HG03432 (cell line): ENCODE results near the gene SMG1.

Source experiments
- ATAC-seq: cut with Tn5 transposase; IDR thresholded peaks from one replicate; pipeline ENCODE4 v1.9.1; 2021; ENCODE audit warnings: mild to moderate bottlenecking, moderate library complexity; ENCODE audit not compliant: unreplicated experiment

SMG1 gene

DNA sequence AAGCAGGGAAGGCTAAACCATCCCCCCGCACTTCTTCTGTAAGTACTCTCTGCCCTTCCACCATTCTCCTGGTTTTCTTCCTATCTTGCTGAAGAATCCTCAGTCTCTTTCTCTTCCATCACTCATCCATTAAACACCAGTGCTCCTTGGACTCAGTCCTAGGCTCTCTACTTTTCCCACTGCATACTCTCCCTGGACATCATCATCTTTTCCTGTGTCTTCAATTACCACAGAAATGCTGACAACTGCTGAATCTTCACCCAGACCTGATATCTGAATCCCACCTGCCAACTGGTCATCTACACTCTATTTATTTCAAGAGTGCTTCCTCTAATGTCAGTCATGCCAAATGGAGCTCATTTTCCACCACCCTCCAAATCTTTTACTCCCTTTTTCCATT lies 71.0 kb downstream of the SMG1 start:
- no peak for ATAC-seq

DNA sequence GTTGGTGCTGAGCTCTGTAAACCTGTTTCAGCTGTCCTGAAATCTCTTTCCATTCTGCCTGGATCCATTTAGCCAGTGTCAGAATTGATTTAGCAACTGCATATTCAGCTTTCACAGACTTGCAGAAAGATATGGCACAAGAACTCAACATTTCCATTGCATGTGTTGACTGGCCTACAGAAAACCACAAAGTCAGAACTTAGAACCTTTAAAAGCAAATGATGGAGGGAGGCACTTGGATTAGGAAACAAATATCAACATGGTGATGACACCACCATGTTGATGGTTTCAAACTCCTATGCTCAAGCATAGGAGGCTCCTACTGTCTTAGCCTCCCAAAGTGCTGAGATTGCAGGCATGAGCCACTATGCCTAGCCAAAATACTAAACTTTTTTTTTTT lies 72.5 kb downstream of the SMG1 start:
- no peak for ATAC-seq

DNA sequence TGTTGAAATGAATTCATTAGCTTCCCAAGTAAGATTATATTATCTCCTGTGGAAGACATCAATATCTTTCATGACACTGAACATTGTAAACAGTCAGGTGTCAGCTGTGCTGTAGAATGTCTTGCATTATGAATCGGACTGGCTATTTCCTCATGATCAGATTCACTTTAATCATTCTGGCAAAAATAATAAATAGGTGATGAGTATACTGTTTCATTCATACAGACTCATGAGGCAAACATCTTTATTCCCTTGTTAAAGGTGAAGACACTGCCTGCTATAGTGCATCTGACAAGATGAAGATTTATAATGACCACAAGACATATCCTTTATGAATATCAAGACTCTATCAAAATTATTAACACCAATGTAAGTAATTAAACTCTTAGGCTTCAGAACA lies 73.6 kb downstream of the SMG1 start:
- no peak for ATAC-seq

DNA sequence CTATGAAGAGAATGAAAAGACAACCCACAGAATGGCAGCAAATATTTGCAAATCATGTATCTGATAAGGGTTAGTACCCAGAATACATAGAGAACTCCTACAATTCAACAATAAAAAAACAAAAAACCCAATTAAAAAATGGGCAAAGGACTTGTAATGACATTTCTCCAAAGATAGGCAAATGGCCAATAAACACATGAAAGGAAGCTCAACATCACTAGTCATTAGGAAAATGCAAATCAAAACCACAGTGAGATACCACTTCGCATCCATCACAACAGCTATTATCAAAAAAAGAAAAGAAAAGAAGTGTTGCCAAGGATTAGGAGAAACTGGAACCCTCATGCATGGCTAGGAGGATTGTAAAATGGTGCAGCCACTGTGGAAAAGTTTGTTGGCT lies 79.8 kb downstream of the SMG1 start:
- ATAC-seq, result no peak

- no peak for ATAC-seq
Observed at GRCh38 chr16:18842565-18842964, 83.6 kb downstream of the SMG1 start.

GRCh38 chr16:18841833-18842525 lies 84.2 kb downstream of the SMG1 start:
- no peak for ATAC-seq

GRCh38 chr16:18839555-18839954 lies 86.7 kb downstream of the SMG1 start:
- ATAC-seq, result no peak

DNA sequence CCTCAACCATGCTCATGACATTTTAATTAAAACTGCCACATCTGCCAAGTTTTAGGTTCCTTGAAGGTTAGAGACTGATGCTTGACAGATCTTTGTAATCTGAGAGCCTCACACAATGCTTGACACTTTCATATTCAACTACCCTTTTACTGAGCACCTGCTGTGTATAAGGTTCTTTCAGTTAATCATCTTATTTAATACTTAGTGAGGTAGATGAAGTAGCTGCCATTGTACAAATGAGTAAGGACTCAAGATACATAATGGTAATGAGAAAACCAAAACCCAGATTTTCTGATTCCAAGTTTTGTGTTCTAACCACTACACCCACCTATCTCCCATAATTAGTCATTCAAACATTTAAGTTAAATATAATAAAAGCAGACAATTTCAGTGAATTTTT lies 89.5 kb downstream of the SMG1 start:
- ATAC-seq, result no peak

DNA sequence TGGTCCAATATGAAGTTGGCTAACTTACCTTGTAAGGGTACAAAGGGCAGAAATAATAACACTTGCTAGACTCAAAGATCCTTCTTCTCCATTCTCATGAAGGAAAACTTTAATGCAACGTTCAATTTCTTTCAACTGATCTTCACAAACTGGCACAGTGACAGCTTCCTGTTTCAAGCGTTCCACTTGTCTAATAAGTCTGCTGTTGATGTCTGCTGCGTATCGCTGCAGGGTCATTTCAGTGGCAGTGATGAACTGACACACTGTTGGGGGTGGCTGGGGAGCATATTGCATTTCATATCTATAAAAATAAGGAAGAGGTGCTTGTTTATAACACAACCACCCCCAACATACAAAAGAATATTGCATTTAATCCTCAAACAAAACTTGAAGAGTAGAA lies 91.3 kb downstream of the SMG1 start:
- ATAC-seq, result no peak

- no peak for ATAC-seq
Observed at GRCh38 chr16:18833707-18834505, 92.3 kb downstream of the SMG1 start.

- ATAC-seq, result no peak
Observed at GRCh38 chr16:18832613-18833012, 93.6 kb downstream of the SMG1 start.

DNA sequence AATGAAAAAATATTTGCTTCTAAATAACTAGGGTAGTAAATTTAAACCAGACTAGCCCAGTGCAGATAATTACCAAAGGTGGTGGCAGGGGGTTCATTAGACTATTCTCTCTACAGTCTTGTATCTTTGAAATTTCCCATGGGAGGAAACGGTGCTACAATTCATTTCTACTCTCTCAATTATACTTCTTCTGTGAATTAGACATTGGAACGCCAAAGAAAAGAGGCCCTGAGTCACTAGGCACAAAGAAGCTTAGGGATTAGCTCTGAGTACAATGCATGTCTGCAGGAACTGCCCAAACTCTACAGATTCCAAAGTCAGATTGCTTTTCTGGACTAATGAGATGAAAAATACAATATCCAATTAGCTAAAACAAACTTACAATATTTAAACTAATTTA lies 94.2 kb downstream of the SMG1 start:
- ATAC-seq, result no peak

DNA sequence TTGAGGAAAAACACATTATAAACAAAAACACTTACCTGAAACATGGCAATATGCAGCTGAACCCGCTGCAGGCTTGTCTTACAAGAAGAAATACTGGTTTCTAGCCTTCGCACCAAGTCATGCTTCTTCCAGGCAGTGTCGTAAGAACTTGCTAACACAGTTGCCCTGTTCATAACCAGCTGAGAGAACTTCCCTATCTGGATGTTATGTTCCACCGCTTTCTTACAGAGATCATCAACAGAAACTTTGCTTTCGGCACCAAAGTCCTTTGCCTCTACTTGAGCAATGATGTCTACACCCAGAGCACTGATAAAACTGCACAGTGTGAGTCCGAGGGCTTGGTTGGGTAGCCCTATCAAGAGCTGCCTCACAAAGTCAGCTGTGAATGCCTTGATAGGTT lies 97.0 kb downstream of the SMG1 start:
- no peak for ATAC-seq

DNA sequence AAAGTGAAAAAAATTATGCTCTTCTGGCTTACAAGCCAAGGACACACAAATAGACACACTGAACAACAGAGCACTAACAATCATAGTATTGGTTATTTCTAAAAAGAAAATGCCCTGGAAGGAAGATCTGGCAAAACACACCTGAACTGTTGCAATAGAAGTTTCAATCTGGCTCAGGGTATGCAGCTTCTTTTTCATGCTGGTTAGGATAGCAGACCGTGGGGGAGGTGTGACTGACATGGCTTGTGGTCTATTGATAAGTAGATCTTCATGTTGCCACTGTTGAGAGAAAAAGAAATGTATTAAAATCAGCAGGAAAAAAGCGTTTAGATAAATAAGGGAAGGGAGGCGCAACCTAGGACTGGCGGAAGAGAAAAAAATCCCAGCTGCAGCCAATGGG lies 98.3 kb downstream of the SMG1 start:
- no peak for ATAC-seq

DNA sequence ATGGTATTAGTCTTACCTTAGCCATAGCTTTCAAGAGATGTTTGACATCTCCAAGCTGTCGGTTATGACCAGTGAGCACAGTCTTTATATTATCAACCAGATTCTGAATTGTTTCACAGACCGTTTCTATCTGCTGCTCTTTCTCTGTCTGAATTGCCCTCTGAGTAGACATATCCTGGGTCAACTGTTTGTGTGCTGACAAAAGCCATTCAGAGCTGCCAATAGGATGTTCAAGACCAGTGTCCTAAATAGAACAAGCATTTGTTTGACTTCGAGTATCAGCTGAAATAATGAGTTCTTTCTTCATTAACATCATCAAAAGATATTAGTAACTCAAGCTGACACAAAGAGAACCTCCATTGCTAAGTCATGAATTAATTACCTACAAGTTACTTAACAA lies 109.9 kb downstream of the SMG1 start:
- ATAC-seq, result no peak

GRCh38 chr16:18811925-18812324 lies 114.3 kb downstream of the SMG1 start:
- no peak for ATAC-seq

- ATAC-seq, result no peak
Observed at GRCh38 chr16:18809165-18809564, 117.0 kb downstream of the SMG1 start.

- no peak for ATAC-seq
Observed at GRCh38 chr16:18805257-18805773, 120.9 kb downstream of the SMG1 start.

DNA sequence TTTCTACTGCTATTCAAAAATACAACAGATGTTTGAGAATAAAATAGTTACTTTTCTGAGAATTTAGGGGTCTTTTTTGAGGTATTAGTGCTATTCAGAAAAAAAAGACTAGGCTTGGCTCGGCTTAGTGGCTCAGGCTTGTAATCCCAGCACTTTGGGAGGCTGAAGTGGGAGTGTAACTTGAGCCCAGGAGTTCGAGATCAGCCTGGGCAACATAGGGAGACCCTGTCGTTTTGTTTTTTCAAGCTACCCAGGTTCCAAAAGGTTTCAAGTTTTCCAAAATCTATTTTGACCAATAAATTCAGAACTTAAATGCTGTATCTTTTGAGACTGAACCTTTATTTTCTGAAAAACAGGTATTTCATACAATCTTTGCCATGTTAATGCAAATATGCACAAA lies 121.7 kb downstream of the SMG1 start:
- ATAC-seq, result no peak

DNA sequence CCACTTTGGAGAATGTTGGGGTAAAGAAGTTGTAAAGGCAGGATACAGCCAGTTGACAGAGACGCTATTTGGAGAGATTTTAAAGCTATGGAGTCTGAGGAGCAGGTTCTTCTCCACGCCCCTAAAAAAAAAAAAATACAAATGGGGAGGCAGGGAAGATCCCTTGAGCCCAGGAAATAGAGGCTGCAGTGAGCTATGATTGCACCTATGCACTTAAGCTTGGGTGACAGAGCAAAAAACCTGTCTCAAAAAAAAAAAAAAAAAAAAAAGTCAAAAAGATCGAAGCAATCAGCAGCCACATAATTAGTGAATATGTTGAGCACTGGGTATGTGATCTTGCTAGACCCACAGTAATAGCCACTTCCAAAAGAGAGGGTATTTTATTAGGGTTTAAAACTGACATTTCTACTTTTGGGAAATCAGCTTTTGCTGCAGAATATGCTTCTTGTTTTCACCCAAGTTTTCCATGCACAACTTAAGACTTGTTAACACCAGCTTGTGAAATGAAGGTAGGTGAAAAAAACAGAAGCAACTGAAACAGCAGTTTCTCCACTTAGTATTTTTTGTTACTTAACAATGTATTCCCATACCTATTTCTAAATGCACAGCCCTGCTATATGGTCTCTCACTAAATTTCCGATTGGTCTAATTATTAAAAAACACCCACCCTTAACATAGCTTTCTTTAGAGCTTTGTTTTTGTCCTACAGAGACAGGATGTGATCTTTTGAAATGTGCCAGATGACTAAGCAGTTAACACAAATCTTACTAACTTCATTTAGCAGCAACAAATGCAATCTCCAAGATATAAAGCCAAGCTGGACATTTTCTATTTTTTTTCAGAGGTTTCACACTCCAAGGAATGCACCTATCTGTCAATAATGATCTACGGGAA lies 122.4 kb downstream of the SMG1 start:
- ATAC-seq, result no peak

- no peak for ATAC-seq
Observed at GRCh38 chr16:18802767-18803343, 123.4 kb downstream of the SMG1 start.
